HG03064 (cell line): ENCODE measurements around the gene LYPD4.
"Not testable (repeated sequence)": the region's sequence is repeated elsewhere in the genome, so short reads cannot be mapped to it uniquely, and the experiment has no call there.

Source experiments
- ATAC-seq: cut with Tn5 transposase; IDR thresholded peaks from one replicate; pipeline ENCODE4 v1.9.1; 2021; ENCODE audit warnings: low read depth; ENCODE audit not compliant: unreplicated experiment

LYPD4 gene

GRCh38 chr19:41802770-41803169 lies 41.7 kb downstream of the LYPD4 start:
- no peak for ATAC-seq

- no peak for ATAC-seq
These were observed 42.7 kb downstream of the LYPD4 start for GRCh38 chr19:41801792-41802211.

GRCh38 chr19:41801031-41801430 lies 43.5 kb downstream of the LYPD4 start:
- ATAC-seq = no peak

GRCh38 chr19:41799444-41800000 lies 45.0 kb downstream of the LYPD4 start:
- ATAC-seq = no peak

- ATAC-seq = no peak
These were observed 47.6 kb downstream of the LYPD4 start for GRCh38 chr19:41796901-41797300.

GRCh38 chr19:41796362-41796761 lies 48.1 kb downstream of the LYPD4 start, which contains the start of gene CEACAM3:
Gene CEACAM3 (plus strand): TSS chr19:41796587. CDS start chr19:41796678, 91 bp downstream.
- ATAC-seq = no peak

- no peak for ATAC-seq
These were observed 49.4 kb downstream of the LYPD4 start for GRCh38 chr19:41795031-41795461.

- ATAC-seq = no peak
These were observed 51.1 kb downstream of the LYPD4 start for GRCh38 chr19:41793414-41793727.

GRCh38 chr19:41792513-41793413 lies 51.7 kb downstream of the LYPD4 start:
- ATAC-seq = no peak

- not testable (repeated sequence) for ATAC-seq
These were observed 55.4 kb downstream of the LYPD4 start for GRCh38 chr19:41789053-41789452.

GRCh38 chr19:41788518-41788917 lies 56.0 kb downstream of the LYPD4 start:
- ATAC-seq = not testable (repeated sequence)
